Embryonic facial prominence (tissue), 1 donor: ENCODE data around the gene CCM2L.

Experiments
- DNase-seq: peaks from one replicate; pipeline ENCODE4 v3.0.0-alpha.2; 2016; ENCODE audit errors: extremely low spot score

CCM2L gene

GRCh38 chr20:32056708-32057483, 46.7 kb downstream of the CCM2L start:
- no peak for DNase-seq

- no peak for DNase-seq
Observed at GRCh38 chr20:32057656-32058184, 47.5 kb downstream of the CCM2L start.

- no peak for DNase-seq
Observed at GRCh38 chr20:32059189-32059588, 49.0 kb downstream of the CCM2L start.

- no peak for DNase-seq
Observed at GRCh38 chr20:32062776-32063170, 52.5 kb downstream of the CCM2L start.

GRCh38 chr20:32063695-32064094, 53.5 kb downstream of the CCM2L start:
- no peak for DNase-seq

- no peak for DNase-seq
Observed at GRCh38 chr20:32064667-32065066, 54.4 kb downstream of the CCM2L start.

- DNase-seq = no peak
Observed at GRCh38 chr20:32067234-32067821, 57.1 kb downstream of the CCM2L start.

- no peak for DNase-seq
Observed at GRCh38 chr20:32068174-32068573, 57.9 kb downstream of the CCM2L start.

GRCh38 chr20:32069711-32070110, 59.5 kb downstream of the CCM2L start:
- no peak for DNase-seq

GRCh38 chr20:32070282-32070681, 60.0 kb downstream of the CCM2L start:
- no peak for DNase-seq

GRCh38 chr20:32070690-32071213, 60.5 kb downstream of the CCM2L start:
- DNase-seq = no peak

GRCh38 chr20:32071395-32072167, 61.3 kb downstream of the CCM2L start:
- no peak for DNase-seq

- no peak for DNase-seq
Observed at GRCh38 chr20:32072168-32072750, 62.0 kb downstream of the CCM2L start.

- DNase-seq = no peak
Observed at GRCh38 chr20:32075534-32075933, 65.3 kb downstream of the CCM2L start.

GRCh38 chr20:32077190-32077589, 67.0 kb downstream of the CCM2L start:
- no peak for DNase-seq

GRCh38 chr20:32078322-32078721, 68.1 kb downstream of the CCM2L start:
- no peak for DNase-seq

GRCh38 chr20:32078791-32079190, 68.6 kb downstream of the CCM2L start:
- DNase-seq = no peak

GRCh38 chr20:32079655-32080109, 69.4 kb downstream of the CCM2L start:
- no peak for DNase-seq

- DNase-seq = no peak
Observed at GRCh38 chr20:32080783-32081182, 70.5 kb downstream of the CCM2L start.
